Thyroid gland (tissue), 4 donors: ENCODE results near the gene PRSS38.

Source experiments
- CTCF ChIP-seq, 6 experiments: fragments of 200-600 bp in 3 of 6; fragments of 450-650 bp in 3 of 6; sonication (generic) in 3 of 6; IDR thresholded peaks; one replicate each; pipeline ENCODE4 v1.5.1; 2016 to 2019; ENCODE audit warnings: antibody characterized with exemption in 6 of 6, mild to moderate bottlenecking in 2 of 6, inconsistent platforms in 1 of 6, moderate library complexity in 1 of 6
- POLR2A ChIP-seq, 2 donors: fragments of 450-650 bp; IDR thresholded peaks; one replicate each; pipeline ENCODE4 v1.6.1; 2017; ENCODE audit warnings: antibody characterized with exemption in 2 of 2, mild to moderate bottlenecking in 2 of 2, moderate library complexity in 1 of 2

- TF ChIP-seq CTCF (IDR thresholded peaks at IDR 0.05), result no peak
- no peak for TF ChIP-seq POLR2A (IDR thresholded peaks at IDR 0.05)
Observed at GRCh38 chr1:227777646-227778045, 37.8 kb upstream of the PRSS38 start.
